Astrocyte (in vitro differentiated cells and primary cell): ENCODE measurements around the gene COL23A1. TPM values are rescaled to one million over a fixed set of nuclear protein-coding genes. Genes with fewer than 3 reads are reported as not detected.

Experiments
- DNase-seq: peaks from one replicate; pipeline ENCODE4 v3.0.0-alpha.2; 2010; ENCODE audit warnings: low read depth
- FAIRE-seq: peaks from 2 replicates; lab custom pipeline; 2011; peaks lifted over from hg19 to GRCh38; lab: Jason Lieb, UNC
- H2AFZ ChIP-seq: 2 replicates; pipeline ENCODE4 v1.6.0; 2012; ENCODE audit warnings: low read depth, low read length, inconsistent platforms
- H3K27ac ChIP-seq: 2 replicates; pipeline ENCODE4 v1.5.1; 2011; ENCODE audit warnings: low read depth, low read length, inconsistent platforms
- H3K27me3 ChIP-seq: 2 replicates; pipeline ENCODE4 v1.6.0; 2011; ENCODE audit warnings: low read length, inconsistent platforms; ENCODE audit not compliant: insufficient read depth
- H3K36me3 ChIP-seq: 2 replicates; pipeline ENCODE4 v1.5.1; 2011; ENCODE audit warnings: low read length, inconsistent platforms; ENCODE audit not compliant: insufficient read depth
- H3K4me1 ChIP-seq: 2 replicates; pipeline ENCODE4 v1.5.1; 2011; ENCODE audit warnings: low read length, inconsistent platforms; ENCODE audit not compliant: insufficient read depth
- H3K4me2 ChIP-seq: 2 replicates; pipeline ENCODE4 v1.6.0; 2012; ENCODE audit warnings: low read length, inconsistent platforms
- H3K4me3 ChIP-seq: 2 replicates; pipeline ENCODE4 v1.5.1; 2011; ENCODE audit warnings: low read depth, mild to moderate bottlenecking, low read length, inconsistent platforms; ENCODE audit not compliant: insufficient read depth
- H3K79me2 ChIP-seq: 2 replicates; pipeline ENCODE4 v1.6.0; 2012; ENCODE audit warnings: mild to moderate bottlenecking, low read length, inconsistent platforms; ENCODE audit not compliant: insufficient read depth
- H3K9ac ChIP-seq: 2 replicates; pipeline ENCODE4 v1.6.0; 2012; ENCODE audit warnings: mild to moderate bottlenecking, low read length, inconsistent platforms
- H3K9me3 ChIP-seq: 2 replicates; pipeline ENCODE4 v1.5.1; 2012; ENCODE audit warnings: low read depth, mild to moderate bottlenecking, low read length, inconsistent platforms; ENCODE audit not compliant: insufficient read depth
- H4K20me1 ChIP-seq: 2 replicates; pipeline ENCODE4 v1.6.0; 2012; ENCODE audit warnings: low read length, inconsistent platforms; ENCODE audit not compliant: insufficient read depth
- H3K27ac Mint-ChIP-seq: one replicate; pipeline ENCODE4 v1.8.0; 2021; ENCODE audit warnings: mild to moderate bottlenecking, mixed read lengths; ENCODE audit not compliant: unreplicated experiment
- H3K27me3 Mint-ChIP-seq: one replicate; pipeline ENCODE4 v1.8.0; 2021; ENCODE audit warnings: low read depth, mixed read lengths; ENCODE audit not compliant: unreplicated experiment
- H3K36me3 Mint-ChIP-seq: one replicate; pipeline ENCODE4 v1.8.0; 2021; ENCODE audit warnings: low read depth, mixed read lengths; ENCODE audit not compliant: unreplicated experiment
- H3K4me1 Mint-ChIP-seq: one replicate; pipeline ENCODE4 v1.8.0; 2021; ENCODE audit warnings: low read depth, mixed read lengths; ENCODE audit not compliant: unreplicated experiment
- H3K4me3 Mint-ChIP-seq: one replicate; pipeline ENCODE4 v1.8.0; 2021; ENCODE audit warnings: mild to moderate bottlenecking, moderate library complexity, mixed read lengths; ENCODE audit not compliant: unreplicated experiment
- H3K9me3 Mint-ChIP-seq: one replicate; pipeline ENCODE4 v1.8.0; 2021; ENCODE audit warnings: mild to moderate bottlenecking, mixed read lengths; ENCODE audit not compliant: unreplicated experiment
- CTCF ChIP-seq: IDR thresholded peaks from 2 replicates; pipeline ENCODE4 v1.5.1; 2011; ENCODE audit warnings: low read depth, mild to moderate bottlenecking, inconsistent platforms, low read length, moderate library complexity; ENCODE audit not compliant: insufficient read depth
- EZH2 ChIP-seq: IDR thresholded peaks from 2 replicates; pipeline ENCODE4 v1.6.1; 2012; ENCODE audit warnings: mild to moderate bottlenecking, low read length, inconsistent platforms; ENCODE audit not compliant: insufficient read depth
- total RNA-seq: library from RNA; stranded (reverse); gene quantifications from 2 replicates; pipeline ENCODE4 v1.2.1, GENCODE V29; 2021

Gene COL23A1
- total RNA-seq, 1 donor from 2014 or later = 0.16 TPM

- Mint-ChIP-seq H3K27ac (no peak overlapping the region), H3K36me3 (no peaks in the 10 kb centered on the region), H3K4me3 (no peak overlapping the region), H3K4me1 (peaks cover 10% of the 10 kb centered on the region), H3K9me3 (peaks cover 6% of the 10 kb centered on the region), H3K27me3 (peaks cover 22% of the 10 kb centered on the region)
- FAIRE-seq = no peak
- Histone ChIP-seq H3K4me1 (no peaks in the 10 kb centered on the region), H3K27ac (no peak overlapping the region), H4K20me1 (no peaks in the 10 kb centered on the region), H3K79me2 (no peaks in the 10 kb centered on the region), H3K9me3 (no peaks in the 10 kb centered on the region), H3K27me3 (no peaks in the 10 kb centered on the region), H3K9ac (no peak overlapping the region), H3K4me3 (no peak overlapping the region), H3K4me2 (no peak overlapping the region), H2AFZ (no peak overlapping the region), H3K36me3 (no peaks in the 10 kb centered on the region)
- no peak for DNase-seq
- no peak for TF ChIP-seq CTCF
- TF ChIP-seq EZH2 = no peak
Observed at GRCh38 chr5:178483620-178484019, 106.6 kb downstream of the COL23A1 start.

DNA sequence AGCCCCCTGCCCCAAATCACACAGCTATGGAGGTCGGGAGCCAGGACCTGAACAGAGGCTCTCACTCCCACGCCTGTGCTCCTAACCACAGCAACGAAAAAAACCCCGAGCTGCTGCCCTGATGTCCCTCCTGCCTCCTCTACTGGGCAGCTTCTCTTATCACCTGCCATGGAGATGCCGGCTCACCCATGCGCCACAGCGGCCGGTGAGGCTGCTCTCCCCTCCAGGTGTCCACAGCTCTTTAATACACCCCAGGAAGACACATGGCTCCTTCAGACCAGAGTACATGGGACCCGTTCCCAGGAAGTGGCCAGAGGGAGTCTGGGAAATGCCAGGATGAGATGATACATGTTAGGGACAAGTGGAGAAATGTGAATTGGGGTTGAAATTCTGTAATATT, 110.9 kb downstream of the COL23A1 start:
- H3K27ac Mint-ChIP-seq = no peak overlapping the region
- TF ChIP-seq EZH2 = no peak
- no peak for TF ChIP-seq CTCF

DNA sequence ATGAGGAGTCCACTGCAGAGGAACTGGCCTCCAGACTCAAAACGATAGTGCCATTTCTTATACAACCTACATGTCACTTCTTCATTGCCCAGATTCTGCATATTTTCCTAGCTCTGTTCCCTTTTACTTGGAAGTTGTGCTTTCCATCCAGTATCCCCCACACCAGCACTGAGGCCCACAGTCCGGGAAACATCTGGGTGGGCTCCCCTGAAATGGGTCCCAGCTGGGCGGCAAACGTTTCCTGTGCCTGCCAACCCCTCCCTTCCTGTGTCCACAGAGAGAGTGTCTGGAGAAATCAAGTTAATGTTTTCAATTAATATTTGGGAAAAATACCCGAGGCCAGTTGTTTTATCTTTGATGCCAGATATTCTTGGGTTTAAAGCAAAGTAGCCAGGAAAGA, 111.8 kb downstream of the COL23A1 start:
- no peak for FAIRE-seq
- H3K4me1 Mint-ChIP-seq = peaks cover 26% of the 10 kb centered on the region

More for the DNA sequence above, 110.9 kb downstream of the COL23A1 start:
- no peaks in the 10 kb centered on the region for H3K27me3 ChIP-seq
- no peaks in the 10 kb centered on the region for H3K9me3 Mint-ChIP-seq
- H3K27me3 Mint-ChIP-seq = peaks cover 4% of the 10 kb centered on the region
- DNase-seq = no peak
- H3K4me3 ChIP-seq = no peak overlapping the region
- no peaks in the 10 kb centered on the region for H4K20me1 ChIP-seq
- no peak overlapping the region for H3K4me3 Mint-ChIP-seq
- no peaks in the 10 kb centered on the region for H3K36me3 ChIP-seq
- H3K27ac ChIP-seq = no peak overlapping the region
- peaks cover 3% of the 10 kb centered on the region for H3K9me3 ChIP-seq
- H3K9ac ChIP-seq = no peak overlapping the region
- peaks cover 18% of the 10 kb centered on the region for H3K4me1 Mint-ChIP-seq
- H3K4me2 ChIP-seq = no peak overlapping the region
- H3K79me2 ChIP-seq = no peaks in the 10 kb centered on the region
- H3K4me1 ChIP-seq = no peaks in the 10 kb centered on the region
- no peak for FAIRE-seq
- no peaks in the 10 kb centered on the region for H3K36me3 Mint-ChIP-seq
- no peak overlapping the region for H2AFZ ChIP-seq

More for the DNA sequence above, 111.8 kb downstream of the COL23A1 start:
- H3K27ac ChIP-seq = no peak overlapping the region
- H3K4me2 ChIP-seq = no peak overlapping the region
- no peaks in the 10 kb centered on the region for H3K27me3 ChIP-seq
- H2AFZ ChIP-seq = no peak overlapping the region
- DNase-seq = no peak
- Mint-ChIP-seq H3K27ac (no peak overlapping the region), H3K36me3 (no peaks in the 10 kb centered on the region), H3K4me3 (no peak overlapping the region), H3K9me3 (no peaks in the 10 kb centered on the region), H3K27me3 (peaks cover 4% of the 10 kb centered on the region)
- no peaks in the 10 kb centered on the region for H3K36me3 ChIP-seq
- H3K4me3 ChIP-seq = no peak overlapping the region
- TF ChIP-seq EZH2 = no peak
- TF ChIP-seq CTCF = no peak
- no peak overlapping the region for H3K9ac ChIP-seq
- no peaks in the 10 kb centered on the region for H3K4me1 ChIP-seq
- no peaks in the 10 kb centered on the region for H4K20me1 ChIP-seq
- no peaks in the 10 kb centered on the region for H3K79me2 ChIP-seq
- H3K9me3 ChIP-seq = peaks cover 3% of the 10 kb centered on the region
